GM23248 (cell line): ENCODE results near the gene RSBN1L. TPM values are rescaled to one million over a fixed set of nuclear protein-coding genes. Genes with fewer than 3 reads are reported as not detected.

Experiments used
- DNase-seq: peaks from one replicate; pipeline ENCODE4 v3.0.0-alpha.2; 2015
- H2AFZ ChIP-seq: fragments of 200-600 bp; sonication (generic); 2 replicates; pipeline ENCODE4 v1.6.1; 2016; ENCODE audit warnings: antibody characterized with exemption
- H3F3A ChIP-seq: fragments of 200-600 bp; sonication (generic); 2 replicates; pipeline ENCODE4 v1.6.1; 2016; ENCODE audit warnings: mild to moderate bottlenecking, antibody characterized with exemption, mixed run types; ENCODE audit not compliant: insufficient read depth
- H3K27ac ChIP-seq: fragments of 200-600 bp; sonication (generic); 2 replicates; pipeline ENCODE4 v1.5.1; 2016; ENCODE audit warnings: mild to moderate bottlenecking
- H3K27me3 ChIP-seq: fragments of 200-600 bp; sonication (generic); replicated peaks from 2 replicates; pipeline ENCODE4 v1.6.1; 2016; ENCODE audit warnings: mild to moderate bottlenecking; ENCODE audit not compliant: insufficient read depth
- H3K36me3 ChIP-seq: fragments of 200-600 bp; sonication (generic); 2 replicates; pipeline ENCODE4 v1.6.1; 2016; ENCODE audit warnings: low read depth, mild to moderate bottlenecking
- H3K4me1 ChIP-seq: fragments of 200-600 bp; sonication (generic); 2 replicates; pipeline ENCODE4 v1.6.1; 2016; ENCODE audit warnings: mild to moderate bottlenecking; ENCODE audit not compliant: insufficient read depth
- H3K4me2 ChIP-seq: fragments of 200-600 bp; sonication (generic); one replicate; pipeline ENCODE4 v1.6.1; 2016; ENCODE audit warnings: mild to moderate bottlenecking; ENCODE audit not compliant: unreplicated experiment
- H3K4me3 ChIP-seq: fragments of 200-600 bp; sonication (generic); 2 replicates; pipeline ENCODE4 v1.5.1; 2016; ENCODE audit warnings: mild to moderate bottlenecking
- H3K79me2 ChIP-seq: fragments of 200-600 bp; sonication (generic); 2 replicates; pipeline ENCODE4 v1.6.1; 2016; ENCODE audit warnings: mild to moderate bottlenecking; ENCODE audit not compliant: insufficient read depth
- H3K9ac ChIP-seq: fragments of 200-600 bp; sonication (generic); 2 replicates; pipeline ENCODE4 v1.6.1; 2016; ENCODE audit warnings: mild to moderate bottlenecking
- H3K9me2 ChIP-seq: fragments of 200-600 bp; sonication (generic); 2 replicates; pipeline ENCODE4 v1.6.1; 2016; ENCODE audit warnings: mixed run types, mild to moderate bottlenecking, moderate library complexity; ENCODE audit not compliant: insufficient read depth
- H3K9me3 ChIP-seq: fragments of 200-600 bp; sonication (generic); one replicate; pipeline ENCODE4 v1.6.1; 2017; ENCODE audit warnings: low read depth
- H4K20me1 ChIP-seq: fragments of 200-600 bp; sonication (generic); 2 replicates; pipeline ENCODE4 v1.6.0; 2016; ENCODE audit not compliant: insufficient read depth
- EZH2 ChIP-seq: fragments of 200-600 bp; sonication (generic); IDR thresholded peaks from 2 replicates; pipeline ENCODE4 v1.6.1; 2018; ENCODE audit warnings: antibody characterized with exemption, mild to moderate bottlenecking; ENCODE audit not compliant: insufficient read depth, poor library complexity, severe bottlenecking
- EZH2phosphoT487 ChIP-seq: fragments of 200-600 bp; sonication (generic); IDR thresholded peaks from 2 replicates; pipeline ENCODE4 v1.6.1; 2018; ENCODE audit warnings: antibody characterized with exemption, moderate library complexity, mild to moderate bottlenecking, low read depth; ENCODE audit not compliant: insufficient read depth
- WGBS, 2 experiments: methylation state at CpG; one replicate each; pipeline ENCODE4 v1.1.6; 2015 to 2017; ENCODE audit warnings: low lambda C conversion rate in 2 of 2, low coverage in 1 of 2; ENCODE audit errors: missing lambda C conversion rate in 2 of 2; 5-methylcytosine and 5-hydroxymethylcytosine counted together
- in situ Hi-C: fragments of 300-500 bp; cut with MboI; formaldehyde crosslinking; loops from 2 replicates; pipeline ENCODE4 v1.15.0; 2020
- polyA plus RNA-seq: library from polyadenylated mRNA; unstranded; fragments of >200 nt; fragmentation: Nextera tagmentation; extraction: Ambion mirVana; gene quantifications from 2 replicates; pipeline ENCODE4 v1.2.1, GENCODE V29; 2016
- total RNA-seq: library from RNA; depleted of rRNA; stranded (reverse); fragments of >200 nt; shearing (Covaris generic); gene quantifications from 2 replicates; pipeline ENCODE4 v1.2.3, GENCODE V29; 2014

RSBN1L gene
- total and polyA plus RNA-seq, 2 experiments from 2014 or later: 2.5 to 13.3 TPM

DNA sequence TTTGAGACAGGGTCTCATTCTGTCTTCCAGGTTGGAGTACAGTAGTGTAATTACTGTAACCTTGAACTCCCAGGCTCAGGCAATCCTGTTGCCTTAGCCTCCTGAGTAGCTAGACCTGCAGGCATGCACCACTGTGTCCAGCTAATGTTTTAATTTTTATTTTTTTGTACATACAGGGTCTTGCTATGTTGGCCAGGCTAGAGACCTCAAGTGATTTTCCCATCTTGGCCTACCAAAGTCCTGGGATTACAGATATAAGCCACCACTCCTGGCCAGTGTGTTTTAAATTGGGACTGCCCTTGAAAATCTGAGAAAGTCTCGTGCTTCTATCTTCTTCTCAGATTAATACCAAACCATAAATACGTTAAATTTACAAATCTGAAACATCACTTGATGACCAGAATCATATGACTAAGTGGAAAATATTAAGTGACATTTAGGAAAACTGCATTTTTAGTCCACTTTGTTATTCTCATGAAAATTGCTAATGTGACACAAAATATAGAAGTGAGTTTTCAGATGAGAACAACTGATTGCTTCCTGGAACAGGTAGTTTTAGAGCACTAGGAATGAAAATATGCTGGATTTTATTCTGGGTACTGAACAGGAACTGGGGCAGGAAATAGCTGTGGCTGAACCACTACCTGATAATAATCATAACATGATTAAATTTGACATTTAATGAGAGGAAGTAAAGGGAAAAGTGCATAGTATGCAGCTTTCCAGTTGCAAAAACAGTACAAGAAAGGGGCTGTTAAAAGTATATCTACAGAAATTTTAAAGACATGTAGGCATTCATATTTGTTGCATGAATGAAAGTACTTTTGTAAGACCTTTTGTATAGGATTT, 106.5 kb downstream of the RSBN1L start:
- Histone ChIP-seq H3K4me3 (no peak overlapping the region), H3K4me1 (peaks cover 26% of the 10 kb centered on the region), H3K9me2 (no peaks in the 10 kb centered on the region), H3K79me2 (peaks cover 91% of the 10 kb centered on the region), H3K9me3 (no peaks in the 10 kb centered on the region), H2AFZ (no peak overlapping the region), H4K20me1 (no peaks in the 10 kb centered on the region), H3K9ac (no peak overlapping the region), H3K4me2 (no peak overlapping the region), H3K27ac (no peak overlapping the region), H3F3A (peaks cover 5% of the 10 kb centered on the region; the same call in 1 of the 2 replicates), H3K27me3 (no peaks in the 10 kb centered on the region), H3K36me3 (no peaks in the 10 kb centered on the region)
- TF ChIP-seq EZH2phosphoT487 (no peak), EZH2 (no peak)
- in situ Hi-C loops: no loop called here
- no peak for DNase-seq
- 96 to 97% methylated on average over 2 of the region's 2 CpGs for WGBS, 2 experiments

DNA sequence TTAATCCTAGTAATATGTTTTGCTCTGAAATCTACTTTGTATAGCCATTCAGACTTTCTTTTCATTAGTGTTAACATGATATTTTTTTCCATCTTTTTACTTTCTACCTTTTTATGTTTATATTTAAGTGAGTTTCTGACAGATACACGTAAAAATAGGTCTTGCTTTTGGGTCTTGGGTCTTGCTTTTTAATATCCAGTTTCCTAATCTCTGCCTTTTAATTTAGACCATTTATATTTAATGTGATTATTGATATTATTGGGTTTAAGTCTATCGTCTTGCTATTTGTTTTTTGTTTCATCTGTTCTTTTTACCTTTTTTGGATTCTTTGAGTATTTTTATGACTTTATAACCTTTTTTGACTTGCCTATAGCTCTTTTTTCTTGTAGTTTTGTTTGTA, 110.2 kb downstream of the RSBN1L start:
- no peak for DNase-seq
- no peak for TF ChIP-seq EZH2
- TF ChIP-seq EZH2phosphoT487: no peak
- Histone ChIP-seq H3K4me3 (no peak overlapping the region), H3K4me2 (no peak overlapping the region), H4K20me1 (no peaks in the 10 kb centered on the region), H3K9me2 (no peaks in the 10 kb centered on the region), H3K9ac (no peak overlapping the region), H3K27me3 (no peaks in the 10 kb centered on the region), H2AFZ (no peak overlapping the region), H3K79me2 (peaks cover 100% of the 10 kb centered on the region), H3K4me1 (peaks cover 15% of the 10 kb centered on the region), H3K36me3 (no peaks in the 10 kb centered on the region), H3K27ac (no peak overlapping the region), H3F3A (peaks cover 6% of the 10 kb centered on the region), H3K9me3 (no peaks in the 10 kb centered on the region)
- WGBS, 2 experiments: 93 to 96% methylated on average over 2 of the region's 2 CpGs
- in situ Hi-C loops: no loop called here

DNA sequence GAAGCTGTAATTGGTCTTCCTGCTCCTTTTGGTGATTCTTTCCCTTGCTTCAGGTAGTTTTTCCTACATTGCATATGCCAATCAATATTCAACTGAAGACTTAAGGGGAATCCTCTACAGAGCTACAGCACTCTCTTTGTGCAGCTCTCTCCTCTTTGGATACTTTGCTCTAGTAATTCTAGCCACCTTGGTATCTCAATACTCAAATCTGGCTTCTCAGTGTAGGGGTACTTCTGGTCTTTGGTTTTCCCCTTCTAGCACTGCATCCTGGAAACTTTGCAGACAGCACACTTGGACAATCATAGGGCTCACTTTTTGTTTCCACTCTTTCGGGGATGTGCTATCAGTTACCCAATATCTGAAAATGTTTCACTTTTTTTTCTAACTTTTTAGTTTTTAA, 112.3 kb downstream of the RSBN1L start:
- peaks cover 20% of the 10 kb centered on the region for H3F3A ChIP-seq
- no peaks in the 10 kb centered on the region for H4K20me1 ChIP-seq
- no peaks in the 10 kb centered on the region for H3K9me3 ChIP-seq
- no peak overlapping the region for H2AFZ ChIP-seq
- TF ChIP-seq EZH2phosphoT487 (no peak), EZH2 (no peak)
- H3K9me2 ChIP-seq: no peaks in the 10 kb centered on the region
- no peak overlapping the region for H3K9ac ChIP-seq
- no peaks in the 10 kb centered on the region for H3K27me3 ChIP-seq
- H3K4me2 ChIP-seq: no peak overlapping the region
- no peak overlapping the region for H3K4me3 ChIP-seq
- WGBS, 2 experiments: 95 to 100% methylated on average over 1 of the region's 1 CpG
- no peak for DNase-seq
- in situ Hi-C loops: no loop called here
- H3K27ac ChIP-seq: no peak overlapping the region
- peaks cover 25% of the 10 kb centered on the region for H3K4me1 ChIP-seq
- H3K36me3 ChIP-seq: no peaks in the 10 kb centered on the region
- peaks cover 92% of the 10 kb centered on the region for H3K79me2 ChIP-seq

DNA sequence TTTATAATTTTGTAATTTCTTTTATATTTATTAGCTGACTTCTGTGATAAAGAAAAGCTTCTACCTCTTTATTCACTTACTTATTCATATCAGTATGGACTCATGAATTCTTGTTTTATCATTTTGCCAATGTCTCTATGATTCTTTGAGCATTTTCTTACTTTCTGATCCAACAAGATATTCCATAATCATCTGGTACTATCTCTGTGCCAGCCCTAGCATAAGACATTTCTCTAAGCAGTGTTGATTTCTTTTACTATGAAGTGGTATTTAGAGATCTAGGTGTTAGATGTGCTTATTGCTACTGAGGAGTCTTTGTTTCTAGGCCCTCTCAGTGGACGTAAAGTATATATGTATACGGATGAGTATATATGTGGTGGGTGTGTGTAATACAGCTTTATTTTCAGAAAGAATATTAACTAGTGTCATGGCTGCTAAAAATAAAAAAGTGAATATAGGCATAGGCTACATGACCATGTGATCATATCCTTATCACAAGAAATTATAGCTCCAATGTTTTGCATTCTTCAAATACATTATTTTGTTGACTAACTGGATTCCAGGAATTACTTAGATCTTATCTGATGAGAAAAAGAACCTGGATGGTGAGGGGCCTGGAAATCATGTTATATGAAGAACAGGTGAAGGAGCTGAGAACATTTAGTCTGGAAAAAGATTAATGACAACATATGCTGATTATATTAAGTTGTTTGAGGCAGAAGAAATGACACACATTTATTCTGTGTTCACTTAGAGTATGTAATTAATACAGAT, 115.4 kb downstream of the RSBN1L start:
- WGBS, 2 experiments: 94 to 95% methylated on average over 2 of the region's 2 CpGs
- peak overlapping the region; percentile 15; the same call in 1 of the 2 replicates for H3K9ac ChIP-seq
- in situ Hi-C loops: no loop called here
- no peaks in the 10 kb centered on the region for H3K9me3 ChIP-seq
- H2AFZ ChIP-seq: no peak overlapping the region
- no peaks in the 10 kb centered on the region for H3K9me2 ChIP-seq
- peaks cover 22% of the 10 kb centered on the region for H3K4me1 ChIP-seq
- H3K27ac ChIP-seq: peak overlapping the region; percentile 59
- peaks cover 20% of the 10 kb centered on the region for H3F3A ChIP-seq
- no peaks in the 10 kb centered on the region for H4K20me1 ChIP-seq
- no peaks in the 10 kb centered on the region for H3K27me3 ChIP-seq
- H3K36me3 ChIP-seq: no peaks in the 10 kb centered on the region; the same call in 1 of the 2 replicates
- H3K4me2 ChIP-seq: peak overlapping the region; percentile 60
- H3K4me3 ChIP-seq: peak overlapping the region; percentile 38
- TF ChIP-seq EZH2phosphoT487: no peak
- no peak for TF ChIP-seq EZH2
- DNase-seq: peak; percentile 31
- peaks cover 92% of the 10 kb centered on the region for H3K79me2 ChIP-seq
